CD14-positive monocyte (primary cell): ENCODE measurements around the gene PAK4. TPM values are rescaled to one million over a fixed set of nuclear protein-coding genes. Genes with fewer than 3 reads are reported as not detected.

Source experiments
- DNase-seq, 3 donors: peaks; one replicate each; pipeline ENCODE4 v3.0.0-alpha.2; 2011 to 2022
- H2AFZ ChIP-seq: 2 replicates; pipeline ENCODE4 v1.6.0; 2012; ENCODE audit warnings: mild to moderate bottlenecking, low read depth, low read length, inconsistent platforms; ENCODE audit not compliant: insufficient read depth, poor library complexity, severe bottlenecking
- H3K27ac ChIP-seq, 2 donors: 1 replicate in 1 of 2; 2 replicates in 1 of 2; pipeline ENCODE4 v1.5.1; 2012 to 2013; ENCODE audit warnings: low read length in 2 of 2, control low read depth in 1 of 2, inconsistent platforms in 1 of 2, low read depth in 1 of 2, mild to moderate bottlenecking in 1 of 2
- H3K27me3 ChIP-seq, 2 donors: one replicate each; pipeline versions ENCODE4 v1.6.0 to v1.6.1; 2011 to 2013; ENCODE audit warnings: low read length in 2 of 2; ENCODE audit not compliant: control insufficient read depth in 2 of 2, insufficient read depth in 2 of 2
- H3K36me3 ChIP-seq, 2 donors: replicated peaks in 1 of 2; 1 replicate in 1 of 2; 2 replicates in 1 of 2; pipeline versions ENCODE4 v1.5.1 to v1.6.1; 2012 to 2013; ENCODE audit warnings: low read length in 2 of 2, control low read depth in 1 of 2, inconsistent platforms in 1 of 2, mild to moderate bottlenecking in 1 of 2; ENCODE audit not compliant: insufficient read depth in 2 of 2, control insufficient read depth in 1 of 2
- H3K4me1 ChIP-seq, 2 donors: 1 replicate in 1 of 2; 2 replicates in 1 of 2; pipeline versions ENCODE4 v1.5.1 to v1.6.1; 2012 to 2013; ENCODE audit warnings: low read length in 2 of 2, control low read depth in 1 of 2, inconsistent platforms in 1 of 2, mild to moderate bottlenecking in 1 of 2, moderate library complexity in 1 of 2; ENCODE audit not compliant: insufficient read depth in 2 of 2, control insufficient read depth in 1 of 2
- H3K4me2 ChIP-seq: replicated peaks from 2 replicates; pipeline ENCODE3; 2012; ENCODE audit warnings: low read length, moderate library complexity, mild to moderate bottlenecking; ENCODE audit not compliant: poor library complexity, severe bottlenecking; ENCODE audit errors: extremely low read depth
- H3K4me3 ChIP-seq, 3 experiments: fragments of 200-600 bp in 1 of 3; sonication (generic) in 1 of 3; replicated peaks in 1 of 3; 1 replicate in 2 of 3; 2 replicates in 1 of 3; pipeline ENCODE4 v1.5.1; 2011 to 2013; ENCODE audit warnings: low read length in 3 of 3, mild to moderate bottlenecking in 3 of 3, control low read depth in 2 of 3, low read depth in 2 of 3, inconsistent platforms in 1 of 3, moderate library complexity in 1 of 3
- H3K79me2 ChIP-seq: 2 replicates; pipeline ENCODE4 v1.6.0; 2012; ENCODE audit warnings: mild to moderate bottlenecking, control low read depth, inconsistent platforms, low read length, moderate library complexity; ENCODE audit not compliant: insufficient read depth
- H3K9ac ChIP-seq: 2 replicates; pipeline ENCODE4 v1.6.0; 2017; ENCODE audit warnings: low read length, mild to moderate bottlenecking; ENCODE audit not compliant: insufficient read depth, poor library complexity, severe bottlenecking
- H3K9me3 ChIP-seq, 2 donors: replicated peaks in 1 of 2; 1 replicate in 1 of 2; 2 replicates in 1 of 2; pipeline versions ENCODE4 v1.5.1 to v1.6.1; 2012 to 2013; ENCODE audit warnings: low read length in 2 of 2, control low read depth in 1 of 2; ENCODE audit not compliant: control insufficient read depth in 1 of 2, insufficient read depth in 1 of 2
- H4K20me1 ChIP-seq: 2 replicates; pipeline ENCODE4 v1.6.0; 2012; ENCODE audit warnings: mild to moderate bottlenecking, low read length, control low read depth, moderate library complexity; ENCODE audit not compliant: insufficient read depth
- H3K27ac Mint-ChIP-seq, 7 donors: one replicate each; pipeline ENCODE4 v1.8.0; 2020; ENCODE audit warnings: mild to moderate bottlenecking in 7 of 7, mixed read lengths in 7 of 7, moderate library complexity in 6 of 7, inconsistent platforms in 2 of 7
- H3K27me3 Mint-ChIP-seq, 3 donors: one replicate each; pipeline ENCODE4 v1.8.0; 2021 to 2022; ENCODE audit warnings: low read depth in 3 of 3, mild to moderate bottlenecking in 3 of 3, mixed read lengths in 3 of 3, moderate library complexity in 3 of 3, inconsistent platforms in 1 of 3
- H3K36me3 Mint-ChIP-seq, 2 donors: one replicate each; pipeline ENCODE4 v1.8.0; 2020; ENCODE audit warnings: mixed read lengths in 2 of 2, inconsistent platforms in 1 of 2, mild to moderate bottlenecking in 1 of 2
- H3K4me1 Mint-ChIP-seq: one replicate; pipeline ENCODE4 v1.8.0; 2020; ENCODE audit warnings: mild to moderate bottlenecking, mixed read lengths
- H3K4me3 Mint-ChIP-seq, 2 donors: one replicate each; pipeline ENCODE4 v1.8.0; 2020; ENCODE audit warnings: mild to moderate bottlenecking in 2 of 2, mixed read lengths in 2 of 2, moderate library complexity in 1 of 2
- H3K9me3 Mint-ChIP-seq, 7 donors: one replicate each; pipeline ENCODE4 v1.8.0; 2020 to 2022; ENCODE audit warnings: mixed read lengths in 7 of 7, mild to moderate bottlenecking in 6 of 7, moderate library complexity in 6 of 7, inconsistent platforms in 2 of 7
- CTCF ChIP-seq: fragments of 200-600 bp; IDR thresholded peaks from one replicate; pipeline ENCODE4 v1.8.0; 2022; ENCODE audit warnings: antibody characterized with exemption, mild to moderate bottlenecking
- WGBS: methylation state at CpG from one replicate; pipeline ENCODE4 v1.1.5; 2013; ENCODE audit warnings: missing lambda C conversion rate; ENCODE audit not compliant: insufficient coverage; 5-methylcytosine and 5-hydroxymethylcytosine counted together
- intact Hi-C, 2 donors: fragments of 100-400 bp; cut with micrococcal nuclease; formaldehyde crosslinking; loops; one replicate each; pipeline versions ENCODE4 v1.15.0 to v1.15.1; 2023
- polyA plus RNA-seq, 3 donors: library from polyadenylated mRNA; depleted of rRNA in 1 of 3; unstranded in 2 of 3; stranded (reverse) in 1 of 3; fragments of 300-500 nt in 2 of 3; fragments of >200 nt in 1 of 3; fragmentation: Illumina TruSeq in 2 of 3; gene quantifications; 1 replicate in 2 of 3; 2 replicates in 1 of 3; pipeline ENCODE4 v1.2.3, GENCODE V29; 2012 to 2021

PAK4 gene
- polyA plus RNA-seq, 3 donors = 1.3 to 11.3 (median 1.5) TPM

- H3K4me1 Mint-ChIP-seq = peaks cover 6% of the 10 kb centered on the region
- peaks cover 52 to 71% (median 59%) of the 10 kb centered on the region in 3 donors for H3K27me3 Mint-ChIP-seq
- no peak overlapping the region for H3K27ac Mint-ChIP-seq
- Histone ChIP-seq H3K36me3 (no peaks in the 10 kb centered on the region), H4K20me1 (no peaks in the 10 kb centered on the region), H2AFZ (no peak overlapping the region), H3K4me2 (no peak overlapping the region), H3K9ac (no peak overlapping the region), H3K79me2 (no peaks in the 10 kb centered on the region), H3K4me1 (no peaks in the 10 kb centered on the region), H3K27ac (no peak overlapping the region), H3K4me3 (no peak overlapping the region), H3K9me3 (peaks cover 0 to 7% of the 10 kb centered on the region in 2 donors), H3K27me3 (peaks cover 27 to 47% of the 10 kb centered on the region in 2 donors)
- WGBS = 89% methylated on average over 6 of the region's 7 CpGs
- intact Hi-C loops = no loop called here
- no peaks in the 10 kb centered on the region for H3K36me3 Mint-ChIP-seq
- no peak for TF ChIP-seq CTCF
- DNase-seq = no peak
- H3K9me3 Mint-ChIP-seq = peaks cover 0 to 5% (median 3%) of the 10 kb centered on the region in 7 donors
- peak overlapping the region in 1 of 2 donors; percentile 67 for H3K4me3 Mint-ChIP-seq
Observed at GRCh38 chr19:39084732-39085080, 40.9 kb upstream of the PAK4 start.

DNA sequence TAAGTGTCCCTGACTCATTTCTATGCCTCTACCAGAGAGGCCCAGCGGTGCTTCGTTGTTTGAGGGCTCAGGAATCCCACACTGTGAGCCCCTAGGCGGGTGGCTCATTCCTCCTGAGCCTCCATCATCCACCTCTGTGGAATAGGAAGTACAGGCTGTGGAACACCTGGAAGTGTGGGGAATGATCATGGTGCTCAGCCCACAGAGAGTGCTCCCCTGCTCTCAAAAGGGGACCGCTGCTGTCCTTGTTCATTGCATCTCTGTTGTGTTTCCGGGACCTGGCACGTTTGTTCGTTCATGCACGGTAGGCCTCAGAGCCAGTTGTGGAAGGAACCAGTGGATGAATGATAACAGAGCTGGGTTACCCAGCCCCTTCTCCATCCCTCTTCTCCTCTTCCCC is 40.2 kb upstream of the PAK4 start:
- H4K20me1 ChIP-seq = no peaks in the 10 kb centered on the region
- TF ChIP-seq CTCF = no peak
- H3K36me3 ChIP-seq = no peaks in the 10 kb centered on the region
- Mint-ChIP-seq H3K27ac (no peak overlapping the region), H3K27me3 (peaks cover 52 to 74% (median 57%) of the 10 kb centered on the region in 3 donors), H3K9me3 (peaks cover 0 to 5% (median 3%) of the 10 kb centered on the region in 7 donors), H3K4me3 (peak overlapping the region in 1 of 2 donors; percentile 67), H3K36me3 (no peaks in the 10 kb centered on the region), H3K4me1 (peaks cover 6% of the 10 kb centered on the region)
- no CpG with 5 or more reads among the region's 8 CpGs for WGBS
- no peak overlapping the region for H2AFZ ChIP-seq
- H3K4me1 ChIP-seq = no peaks in the 10 kb centered on the region
- H3K27ac ChIP-seq = no peak overlapping the region
- no peak overlapping the region for H3K4me3 ChIP-seq
- no peak overlapping the region for H3K4me2 ChIP-seq
- no peaks in the 10 kb centered on the region for H3K79me2 ChIP-seq
- DNase-seq = no peak
- intact Hi-C loops = no loop called here
- H3K27me3 ChIP-seq = peaks cover 27 to 46% of the 10 kb centered on the region in 2 donors
- H3K9me3 ChIP-seq = peaks cover 0 to 7% of the 10 kb centered on the region in 2 donors
- no peak overlapping the region for H3K9ac ChIP-seq
